NAMALWA (cell line): Measurements from ENCODE around the gene DIP2C.
"Not testable (repeated sequence)": the region's sequence is repeated elsewhere in the genome, so short reads cannot be mapped to it uniquely, and the experiment has no call there.

Source experiments
- DNase-seq: peaks from one replicate; pipeline ENCODE4 v3.0.0-alpha.2; 2015; ENCODE audit warnings: low spot score

DIP2C gene

GRCh38 chr10:418894-419293 lies 270.6 kb downstream of the DIP2C start:
- no peak for DNase-seq

GRCh38 chr10:418226-418625 lies 271.2 kb downstream of the DIP2C start:
- DNase-seq: no peak

GRCh38 chr10:416091-416515 lies 273.4 kb downstream of the DIP2C start:
- DNase-seq: no peak

- no peak for DNase-seq
Observed at GRCh38 chr10:413662-414071, 275.8 kb downstream of the DIP2C start.

- DNase-seq: no peak
Observed at GRCh38 chr10:412109-412508, 277.4 kb downstream of the DIP2C start.

- DNase-seq: no peak
Observed at GRCh38 chr10:411603-412002, 277.9 kb downstream of the DIP2C start.

- no peak for DNase-seq
Observed at GRCh38 chr10:409408-410040, 279.9 kb downstream of the DIP2C start.

GRCh38 chr10:408236-408635 lies 281.2 kb downstream of the DIP2C start:
- no peak for DNase-seq

GRCh38 chr10:406976-407375 lies 282.5 kb downstream of the DIP2C start:
- no peak for DNase-seq

- no peak for DNase-seq
Observed at GRCh38 chr10:405648-406047, 283.8 kb downstream of the DIP2C start.

- DNase-seq: no peak
Observed at GRCh38 chr10:404991-405390, 284.5 kb downstream of the DIP2C start.

GRCh38 chr10:404346-404745 lies 285.1 kb downstream of the DIP2C start:
- no peak for DNase-seq

- DNase-seq: no peak
Observed at GRCh38 chr10:398954-399353, 290.5 kb downstream of the DIP2C start.

GRCh38 chr10:397321-398068 lies 292.0 kb downstream of the DIP2C start:
- no peak for DNase-seq

GRCh38 chr10:396535-397220 lies 292.8 kb downstream of the DIP2C start:
- DNase-seq: no peak

- no peak for DNase-seq
Observed at GRCh38 chr10:396107-396506, 293.4 kb downstream of the DIP2C start.

- DNase-seq: no peak
Observed at GRCh38 chr10:395665-396064, 293.8 kb downstream of the DIP2C start.

GRCh38 chr10:394439-395101 lies 294.9 kb downstream of the DIP2C start:
- not testable (repeated sequence) for DNase-seq

GRCh38 chr10:393787-394438 lies 295.6 kb downstream of the DIP2C start:
- DNase-seq: no peak

GRCh38 chr10:393106-393745 lies 296.2 kb downstream of the DIP2C start:
- no peak for DNase-seq

- DNase-seq: no peak
Observed at GRCh38 chr10:392705-393037, 296.8 kb downstream of the DIP2C start.
